ENCODE measurements around the gene SH2D3A. TPM values are rescaled to one million over a fixed set of nuclear protein-coding genes. Genes with fewer than 3 reads are reported as not detected.
"Not testable (repeated sequence)": the region's sequence is repeated elsewhere in the genome, so short reads cannot be mapped to it uniquely, and the experiment has no call there.

Gene SH2D3A
- total RNA-seq, 1 experiment from 2014 or later = 17.9 TPM

- peaks cover 34 to 72% (median 69%) of the 10 kb centered on the region in 3 experiments for H3K36me3 Mint-ChIP-seq (ENCODE audit: insufficient read depth in 1 of 3, low read depth in 3 of 3)
- Histone ChIP-seq H3K14ac (ENCODE audit: insufficient read depth, low read length) (no peak overlapping the region), H2BK15ac (ENCODE audit: low read depth, low read length) (no peak overlapping the region), H3K4me1 (ENCODE audit: insufficient read depth, low read length) (no peaks in the 10 kb centered on the region; the same call in 1 of the 2 replicates), H4K20me1 (ENCODE audit: control insufficient read depth, insufficient read depth, insufficient read length) (no peaks in the 10 kb centered on the region), H2BK12ac (ENCODE audit: insufficient read length, low read depth, low read length) (no peak overlapping the region), H3K23me2 (ENCODE audit: insufficient read length, low read depth, low read length, poor library complexity, severe bottlenecking) (peaks cover 4% of the 10 kb centered on the region), H3K4ac (ENCODE audit: low read depth, low read length) (no peak overlapping the region), H3K18ac (ENCODE audit: insufficient read length, low read depth, low read length) (no peak overlapping the region), H4K5ac (ENCODE audit: insufficient read length, low read depth, low read length) (no peak overlapping the region), H4K91ac (ENCODE audit: insufficient read length, low read depth, low read length) (no peak overlapping the region), H2BK20ac (ENCODE audit: low read depth, low read length, poor library complexity, severe bottlenecking) (no peak overlapping the region), H3K23ac (ENCODE audit: insufficient read length, low read depth, low read length) (no peak overlapping the region), H3K9me3 (ENCODE audit: control insufficient read depth, low read depth, low read length) (no peaks in the 10 kb centered on the region), H3K27ac (ENCODE audit: insufficient read length, low read depth, low read length) (no peak overlapping the region), H3K56ac (ENCODE audit: insufficient read length, low read depth, low read length) (no peak overlapping the region), H3K27me3 (ENCODE audit: insufficient read depth, low read length) (no peaks in the 10 kb centered on the region; the same call in 1 of the 2 replicates), H3K79me2 (ENCODE audit: insufficient read depth, low read length) (no peaks in the 10 kb centered on the region; the same call in 1 of the 2 replicates), H3K9ac (ENCODE audit: extremely low read depth, insufficient read length, low read length) (no peak overlapping the region), H2BK120ac (ENCODE audit: low read depth, low read length, poor library complexity, severe bottlenecking) (no peak overlapping the region), H2AFZ (ENCODE audit: low read length) (no peak overlapping the region), H2BK5ac (ENCODE audit: insufficient read length, low read length) (no peak overlapping the region), H3K79me1 (ENCODE audit: insufficient read depth, low read depth, low read length, poor library complexity, severe bottlenecking) (no peaks in the 10 kb centered on the region), H3T11ph (ENCODE audit: low read length) (no peak overlapping the region), H2AK5ac (ENCODE audit: insufficient read length, low read length) (no peak overlapping the region), H4K8ac (replicated peaks; ENCODE audit: insufficient read length, low read depth, low read length) (no peak overlapping the region), H3K4me2 (ENCODE audit: insufficient read depth, insufficient read length, low read length) (no peak overlapping the region)
- no peaks in the 10 kb centered on the region for H3K9me3 Mint-ChIP-seq
- peaks cover 5 to 9% of the 10 kb centered on the region in 2 experiments; a peak in 2 of 4 replicates for H3K4me1 Mint-ChIP-seq
- H3K27ac Mint-ChIP-seq = no peak overlapping the region
- no peaks in the 10 kb centered on the region for H3K27me3 Mint-ChIP-seq (ENCODE audit: low read depth)
- TF ChIP-seq, protein P1, sequence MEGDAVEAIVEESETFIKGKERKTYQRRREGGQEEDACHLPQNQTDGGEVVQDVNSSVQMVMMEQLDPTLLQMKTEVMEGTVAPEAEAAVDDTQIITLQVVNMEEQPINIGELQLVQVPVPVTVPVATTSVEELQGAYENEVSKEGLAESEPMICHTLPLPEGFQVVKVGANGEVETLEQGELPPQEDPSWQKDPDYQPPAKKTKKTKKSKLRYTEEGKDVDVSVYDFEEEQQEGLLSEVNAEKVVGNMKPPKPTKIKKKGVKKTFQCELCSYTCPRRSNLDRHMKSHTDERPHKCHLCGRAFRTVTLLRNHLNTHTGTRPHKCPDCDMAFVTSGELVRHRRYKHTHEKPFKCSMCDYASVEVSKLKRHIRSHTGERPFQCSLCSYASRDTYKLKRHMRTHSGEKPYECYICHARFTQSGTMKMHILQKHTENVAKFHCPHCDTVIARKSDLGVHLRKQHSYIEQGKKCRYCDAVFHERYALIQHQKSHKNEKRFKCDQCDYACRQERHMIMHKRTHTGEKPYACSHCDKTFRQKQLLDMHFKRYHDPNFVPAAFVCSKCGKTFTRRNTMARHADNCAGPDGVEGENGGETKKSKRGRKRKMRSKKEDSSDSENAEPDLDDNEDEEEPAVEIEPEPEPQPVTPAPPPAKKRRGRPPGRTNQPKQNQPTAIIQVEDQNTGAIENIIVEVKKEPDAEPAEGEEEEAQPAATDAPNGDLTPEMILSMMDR (conservative IDR thresholded peaks at IDR 0.05) = no peak
- WGBS (ENCODE audit: extremely low coverage, insufficient read length, low lambda C conversion rate) = no CpG with 5 or more reads among the region's 20 CpGs
- DNase-seq = no peak
- H3K4me3 Mint-ChIP-seq = no peak overlapping the region; a peak in 1 of 5 replicates
Measured at GRCh38 chr19:6750062-6750461, 17.2 kb downstream of the SH2D3A start.

- not testable (repeated sequence) for H3K23me2 ChIP-seq (ENCODE audit: insufficient read length, low read depth, low read length, poor library complexity, severe bottlenecking); H3K56ac ChIP-seq (ENCODE audit: insufficient read length, low read depth, low read length); H3K9ac ChIP-seq (ENCODE audit: extremely low read depth, insufficient read length, low read length); H2BK12ac ChIP-seq (ENCODE audit: insufficient read length, low read depth, low read length); H3K27ac ChIP-seq (ENCODE audit: insufficient read length, low read depth, low read length); H3K9me3 Mint-ChIP-seq; H4K20me1 ChIP-seq (ENCODE audit: control insufficient read depth, insufficient read depth, insufficient read length); H3K18ac ChIP-seq (ENCODE audit: insufficient read length, low read depth, low read length); H2BK15ac ChIP-seq (ENCODE audit: low read depth, low read length); H3K14ac ChIP-seq (ENCODE audit: insufficient read depth, low read length); H4K91ac ChIP-seq (ENCODE audit: insufficient read length, low read depth, low read length); H3K4me2 ChIP-seq (ENCODE audit: insufficient read depth, insufficient read length, low read length); H3K9me3 ChIP-seq (ENCODE audit: control insufficient read depth, low read depth, low read length); DNase-seq; H2BK20ac ChIP-seq (ENCODE audit: low read depth, low read length, poor library complexity, severe bottlenecking); H3K27ac Mint-ChIP-seq; H3K23ac ChIP-seq (ENCODE audit: insufficient read length, low read depth, low read length); H3K79me1 ChIP-seq (ENCODE audit: insufficient read depth, low read depth, low read length, poor library complexity, severe bottlenecking); H3K27me3 ChIP-seq (ENCODE audit: insufficient read depth, low read length); H3K4ac ChIP-seq (ENCODE audit: low read depth, low read length); H3K4me3 Mint-ChIP-seq; H2AFZ ChIP-seq (ENCODE audit: low read length); H2BK120ac ChIP-seq (ENCODE audit: low read depth, low read length, poor library complexity, severe bottlenecking); H3K4me1 ChIP-seq (ENCODE audit: insufficient read depth, low read length); H3T11ph ChIP-seq (ENCODE audit: low read length); H3K79me2 ChIP-seq (ENCODE audit: insufficient read depth, low read length); H2AK5ac ChIP-seq (ENCODE audit: insufficient read length, low read length); H3K27me3 Mint-ChIP-seq (ENCODE audit: low read depth); H4K5ac ChIP-seq (ENCODE audit: insufficient read length, low read depth, low read length); H2BK5ac ChIP-seq (ENCODE audit: insufficient read length, low read length); H4K8ac ChIP-seq (replicated peaks; ENCODE audit: insufficient read length, low read depth, low read length)
- WGBS (ENCODE audit: extremely low coverage, insufficient read length, low lambda C conversion rate) = no CpG with 5 or more reads among the region's 10 CpGs
- Mint-ChIP-seq H3K36me3 (ENCODE audit: insufficient read depth in 1 of 3, low read depth in 3 of 3) (peaks cover 43 to 78% (median 76%) of the 10 kb centered on the region in 3 experiments), H3K4me1 (peaks cover 15 to 18% of the 10 kb centered on the region in 2 experiments)
Measured at GRCh38 chr19:6748543-6748942, 18.7 kb downstream of the SH2D3A start.
